ENCODE measurements around the gene SRCIN1. TPM values are rescaled to one million over a fixed set of nuclear protein-coding genes. Genes with fewer than 3 reads are reported as not detected.
"Not testable (repeated sequence)": the region's sequence is repeated elsewhere in the genome, so short reads cannot be mapped to it uniquely, and the experiment has no call there.

SRCIN1 gene
- total RNA-seq, 1 experiment from 2014 or later: 6.9 TPM

DNA sequence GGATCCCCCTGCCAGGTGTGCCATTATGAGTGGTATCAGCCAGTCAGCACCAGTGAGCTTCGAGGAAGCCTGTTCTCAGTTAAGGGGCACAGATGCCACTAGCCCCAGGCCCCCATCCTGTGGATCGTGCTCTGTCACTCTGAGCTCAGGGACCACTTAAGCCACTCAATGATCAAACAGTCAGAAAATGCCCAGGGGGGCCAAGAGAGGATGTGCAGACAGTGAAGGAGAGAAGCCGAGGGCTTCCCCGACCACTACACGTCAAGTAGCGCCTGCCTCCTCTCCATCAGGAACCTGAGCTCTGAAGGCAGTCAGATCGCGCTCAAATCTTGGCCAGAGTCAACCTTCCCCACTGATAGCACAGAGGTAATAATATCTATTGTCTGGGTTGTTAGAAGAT lies 79.2 kb downstream of the SRCIN1 start:
- not testable (repeated sequence) for H4K91ac ChIP-seq (ENCODE audit: insufficient read length, low read depth, low read length); H3K9me3 Mint-ChIP-seq; H3K4ac ChIP-seq (ENCODE audit: low read depth, low read length); H2BK15ac ChIP-seq (ENCODE audit: low read depth, low read length); H2BK120ac ChIP-seq (ENCODE audit: low read depth, low read length, poor library complexity, severe bottlenecking); H2BK12ac ChIP-seq (ENCODE audit: insufficient read length, low read depth, low read length); H2AFZ ChIP-seq (ENCODE audit: low read length); H3K23ac ChIP-seq (ENCODE audit: insufficient read length, low read depth, low read length); H3K79me1 ChIP-seq (ENCODE audit: insufficient read depth, low read depth, low read length, poor library complexity, severe bottlenecking); H2AK5ac ChIP-seq (ENCODE audit: insufficient read length, low read length); H3K27ac ChIP-seq (ENCODE audit: insufficient read length, low read depth, low read length); H3K36me3 Mint-ChIP-seq (ENCODE audit: insufficient read depth in 1 of 3, low read depth in 3 of 3); DNase-seq; H3K14ac ChIP-seq (ENCODE audit: insufficient read depth, low read length); H3K79me2 ChIP-seq (ENCODE audit: insufficient read depth, low read length); H3K18ac ChIP-seq (ENCODE audit: insufficient read length, low read depth, low read length); H3K4me1 ChIP-seq (ENCODE audit: insufficient read depth, low read length); H3K4me2 ChIP-seq (ENCODE audit: insufficient read depth, insufficient read length, low read length); H3K56ac ChIP-seq (ENCODE audit: insufficient read length, low read depth, low read length); H3T11ph ChIP-seq (ENCODE audit: low read length); H3K23me2 ChIP-seq (ENCODE audit: insufficient read length, low read depth, low read length, poor library complexity, severe bottlenecking); H2BK20ac ChIP-seq (ENCODE audit: low read depth, low read length, poor library complexity, severe bottlenecking); H3K27me3 ChIP-seq (ENCODE audit: insufficient read depth, low read length); H4K20me1 ChIP-seq (ENCODE audit: control insufficient read depth, insufficient read depth, insufficient read length); H3K4me3 Mint-ChIP-seq; H4K5ac ChIP-seq (ENCODE audit: insufficient read length, low read depth, low read length); H3K9ac ChIP-seq (ENCODE audit: extremely low read depth, insufficient read length, low read length); H2BK5ac ChIP-seq (ENCODE audit: insufficient read length, low read length); H4K8ac ChIP-seq (replicated peaks; ENCODE audit: insufficient read length, low read depth, low read length); H3K9me3 ChIP-seq (ENCODE audit: control insufficient read depth, low read depth, low read length); H3K27ac Mint-ChIP-seq
- WGBS (ENCODE audit: extremely low coverage, insufficient read length, low lambda C conversion rate): no CpG with 5 or more reads among the region's 8 CpGs
- Mint-ChIP-seq H3K4me1 (peaks cover 10 to 21% of the 10 kb centered on the region in 2 experiments), H3K27me3 (ENCODE audit: low read depth) (peaks cover 63% of the 10 kb centered on the region)

All from H9 (cell line).